Activated T-helper 1 cell treated with anti-CD3 and anti-CD28 coated beads, Interleukin-12 subunit alpha, Interleukin-12 subunit beta, Interleukin-2, Interleukin-4 antibody, amounts not matched to agents 30 ng/mL and 10 ng/mL and 1 ng/mL, durations not matched to agents 14 hours and 24 hours and 36 hours (primary cell): ENCODE results near the gene TEC. TPM values are rescaled to one million over a fixed set of nuclear protein-coding genes. Genes with fewer than 3 reads are reported as not detected.
"Not testable (repeated sequence)": the region's sequence is repeated elsewhere in the genome, so short reads cannot be mapped to it uniquely, and the experiment has no call there.

Experiments used
- DNase-seq: peaks from one replicate; pipeline ENCODE4 v3.0.0; 2021; ENCODE audit warnings: low spot score
- H3K27ac Mint-ChIP-seq: one replicate; pipeline ENCODE4 v1.8.0; 2021; ENCODE audit warnings: mild to moderate bottlenecking, mixed read lengths
- H3K27me3 Mint-ChIP-seq: one replicate; pipeline ENCODE4 v1.8.0; 2022; ENCODE audit warnings: mild to moderate bottlenecking, moderate library complexity, mixed read lengths; ENCODE audit not compliant: insufficient read depth
- H3K36me3 Mint-ChIP-seq: one replicate; pipeline ENCODE4 v1.8.0; 2021; ENCODE audit warnings: low read depth, mixed read lengths
- H3K4me1 Mint-ChIP-seq: one replicate; pipeline ENCODE4 v1.8.0; 2021; ENCODE audit warnings: low read depth, mixed read lengths
- H3K4me3 Mint-ChIP-seq: one replicate; pipeline ENCODE4 v1.8.0; 2021; ENCODE audit warnings: mild to moderate bottlenecking, moderate library complexity, mixed read lengths
- H3K9me3 Mint-ChIP-seq: one replicate; pipeline ENCODE4 v1.8.0; 2021; ENCODE audit warnings: mixed read lengths
- intact Hi-C: fragments of 100-400 bp; cut with micrococcal nuclease; formaldehyde crosslinking; loops from one replicate; pipeline ENCODE4 v1.15.1; 2024
- total RNA-seq: library from RNA; stranded (reverse); gene quantifications from 2 replicates; pipeline ENCODE4 v1.2.3, GENCODE V29; 2022

The TEC gene
- total RNA-seq, 1 donor from 2014 or later = 1.1 TPM

- Mint-ChIP-seq H3K9me3 (no peaks in the 10 kb centered on the region), H3K27me3 (no peaks in the 10 kb centered on the region), H3K36me3 (no peaks in the 10 kb centered on the region), H3K27ac (no peak overlapping the region), H3K4me3 (no peak overlapping the region), H3K4me1 (no peaks in the 10 kb centered on the region)
- intact Hi-C loops = no loop called here
- DNase-seq = no peak
These were observed 84.8 kb downstream of the TEC start for GRCh38 chr4:48184882-48185281.

- intact Hi-C loops = no loop called here
- no peak overlapping the region for H3K4me3 Mint-ChIP-seq
- H3K27ac Mint-ChIP-seq = no peak overlapping the region
- H3K27me3 Mint-ChIP-seq = no peaks in the 10 kb centered on the region
- no peaks in the 10 kb centered on the region for H3K36me3 Mint-ChIP-seq
- peaks cover 5% of the 10 kb centered on the region for H3K4me1 Mint-ChIP-seq
- no peak for DNase-seq
- no peaks in the 10 kb centered on the region for H3K9me3 Mint-ChIP-seq
These were observed 89.4 kb downstream of the TEC start for GRCh38 chr4:48180234-48180633.

GRCh38 chr4:48178931-48179330, 90.7 kb downstream of the TEC start:
- Mint-ChIP-seq H3K27me3 (no peaks in the 10 kb centered on the region), H3K4me3 (no peak overlapping the region), H3K9me3 (no peaks in the 10 kb centered on the region), H3K4me1 (peaks cover 6% of the 10 kb centered on the region), H3K27ac (no peak overlapping the region), H3K36me3 (no peaks in the 10 kb centered on the region)
- intact Hi-C loops = no loop called here
- DNase-seq = no peak

GRCh38 chr4:48175806-48176205, 93.8 kb downstream of the TEC start:
- DNase-seq = no peak
- no peak overlapping the region for H3K4me3 Mint-ChIP-seq
- no peak overlapping the region for H3K27ac Mint-ChIP-seq
- no peaks in the 10 kb centered on the region for H3K36me3 Mint-ChIP-seq
- peaks cover 16% of the 10 kb centered on the region for H3K4me1 Mint-ChIP-seq
- H3K27me3 Mint-ChIP-seq = no peaks in the 10 kb centered on the region
- H3K9me3 Mint-ChIP-seq = no peaks in the 10 kb centered on the region
- intact Hi-C loops = no loop called here

GRCh38 chr4:48175328-48175727, 94.3 kb downstream of the TEC start:
- Mint-ChIP-seq H3K4me1 (peaks cover 16% of the 10 kb centered on the region), H3K4me3 (no peak overlapping the region)
- intact Hi-C loops = no loop called here

GRCh38 chr4:48173056-48173991, 96.3 kb downstream of the TEC start:
- Mint-ChIP-seq H3K27me3 (no peaks in the 10 kb centered on the region), H3K4me1 (peaks cover 11% of the 10 kb centered on the region), H3K36me3 (no peaks in the 10 kb centered on the region), H3K27ac (peak overlapping the region; percentile 16), H3K9me3 (no peaks in the 10 kb centered on the region), H3K4me3 (no peak overlapping the region)
- intact Hi-C loops = no loop called here
- no peak for DNase-seq

More at GRCh38 chr4:48175328-48175727, 94.3 kb downstream of the TEC start:
- no peaks in the 10 kb centered on the region for H3K36me3 Mint-ChIP-seq
- DNase-seq = no peak
- no peaks in the 10 kb centered on the region for H3K27me3 Mint-ChIP-seq
- H3K9me3 Mint-ChIP-seq = no peaks in the 10 kb centered on the region
- no peak overlapping the region for H3K27ac Mint-ChIP-seq

- no peaks in the 10 kb centered on the region for H3K9me3 Mint-ChIP-seq
- no peaks in the 10 kb centered on the region for H3K27me3 Mint-ChIP-seq
- no peak overlapping the region for H3K4me3 Mint-ChIP-seq
- DNase-seq = no peak
- intact Hi-C loops = no loop called here
- H3K27ac Mint-ChIP-seq = no peak overlapping the region
- peaks cover 15% of the 10 kb centered on the region for H3K4me1 Mint-ChIP-seq
- peaks cover 1% of the 10 kb centered on the region for H3K36me3 Mint-ChIP-seq
These were observed 97.0 kb downstream of the TEC start for GRCh38 chr4:48172651-48173050.

GRCh38 chr4:48169636-48170035, 100.0 kb downstream of the TEC start:
- Mint-ChIP-seq H3K27ac (no peak overlapping the region), H3K4me1 (peaks cover 17% of the 10 kb centered on the region), H3K4me3 (no peak overlapping the region), H3K27me3 (no peaks in the 10 kb centered on the region), H3K36me3 (peaks cover 2% of the 10 kb centered on the region), H3K9me3 (no peaks in the 10 kb centered on the region)
- intact Hi-C loops = no loop called here
- DNase-seq = no peak

GRCh38 chr4:48167538-48168263, 101.9 kb downstream of the TEC start:
- DNase-seq = no peak
- Mint-ChIP-seq H3K27me3 (no peaks in the 10 kb centered on the region), H3K27ac (no peak overlapping the region), H3K4me3 (no peak overlapping the region), H3K4me1 (peaks cover 6% of the 10 kb centered on the region), H3K9me3 (no peaks in the 10 kb centered on the region), H3K36me3 (peaks cover 2% of the 10 kb centered on the region)
- intact Hi-C loops = loop anchor here (1.0 kb wide), 1 partner anchor 39 kb away; no protein-coding TSS in a partner anchor

- H3K27ac Mint-ChIP-seq, H3K4me3 Mint-ChIP-seq, H3K9me3 Mint-ChIP-seq, H3K27me3 Mint-ChIP-seq, intact Hi-C loops, H3K36me3 Mint-ChIP-seq, DNase-seq: not testable (repeated sequence)
- H3K4me1 Mint-ChIP-seq = peaks cover 16% of the 10 kb centered on the region
These were observed 105.1 kb downstream of the TEC start for GRCh38 chr4:48164561-48164960.

- DNase-seq = no peak
- Mint-ChIP-seq H3K27ac (no peak overlapping the region), H3K36me3 (peaks cover 5% of the 10 kb centered on the region), H3K4me1 (peaks cover 16% of the 10 kb centered on the region), H3K4me3 (no peak overlapping the region), H3K9me3 (no peaks in the 10 kb centered on the region), H3K27me3 (no peaks in the 10 kb centered on the region)
- intact Hi-C loops = no loop called here
These were observed 105.9 kb downstream of the TEC start for GRCh38 chr4:48163746-48164145.

- intact Hi-C loops = loop anchor here (1.0 kb wide), 1 partner anchor 97 kb away; no protein-coding TSS in a partner anchor
- H3K4me1 Mint-ChIP-seq = peaks cover 10% of the 10 kb centered on the region
- DNase-seq = no peak
- H3K27ac Mint-ChIP-seq = peak overlapping the region; percentile 6
- peaks cover 2% of the 10 kb centered on the region for H3K36me3 Mint-ChIP-seq
- H3K4me3 Mint-ChIP-seq = no peak overlapping the region
- no peaks in the 10 kb centered on the region for H3K27me3 Mint-ChIP-seq
- peaks cover 3% of the 10 kb centered on the region for H3K9me3 Mint-ChIP-seq
These were observed 107.5 kb downstream of the TEC start for GRCh38 chr4:48162162-48162561.

- DNase-seq = no peak
- Mint-ChIP-seq H3K4me3 (no peak overlapping the region), H3K4me1 (peaks cover 6% of the 10 kb centered on the region), H3K27ac (peak overlapping the region; percentile 14), H3K36me3 (peaks cover 9% of the 10 kb centered on the region), H3K9me3 (peaks cover 23% of the 10 kb centered on the region), H3K27me3 (no peaks in the 10 kb centered on the region)
- intact Hi-C loops = no loop called here
These were observed 112.4 kb downstream of the TEC start for GRCh38 chr4:48157271-48157670.
